IPS-NIHi11 (cell line): ENCODE data around the gene AOAH.

Experiments
- DNase-seq: peaks from one replicate; pipeline ENCODE4 v3.0.0; 2012; ENCODE audit warnings: mixed read lengths, low spot score

Gene AOAH

DNA sequence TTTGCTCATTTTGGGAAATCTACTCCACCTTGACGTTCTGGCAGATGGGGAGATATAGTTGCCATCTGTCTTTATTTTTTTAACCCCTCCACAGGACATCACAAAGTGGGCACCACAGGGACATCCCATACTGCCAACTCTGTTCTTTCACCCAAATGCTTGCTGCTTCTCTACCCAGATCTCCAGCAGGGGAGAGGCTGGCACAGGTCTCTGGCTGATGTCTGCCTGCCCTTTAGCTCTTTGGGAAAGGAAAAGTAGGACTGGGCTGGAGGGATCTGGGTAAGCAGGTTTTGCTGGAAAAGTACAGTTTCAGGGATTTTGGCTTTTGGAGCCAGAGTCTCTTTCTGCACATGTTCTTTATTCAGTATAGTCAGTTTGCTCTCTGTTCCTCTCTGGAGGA lies 178.0 kb downstream of the AOAH start:
- no peak for DNase-seq

DNA sequence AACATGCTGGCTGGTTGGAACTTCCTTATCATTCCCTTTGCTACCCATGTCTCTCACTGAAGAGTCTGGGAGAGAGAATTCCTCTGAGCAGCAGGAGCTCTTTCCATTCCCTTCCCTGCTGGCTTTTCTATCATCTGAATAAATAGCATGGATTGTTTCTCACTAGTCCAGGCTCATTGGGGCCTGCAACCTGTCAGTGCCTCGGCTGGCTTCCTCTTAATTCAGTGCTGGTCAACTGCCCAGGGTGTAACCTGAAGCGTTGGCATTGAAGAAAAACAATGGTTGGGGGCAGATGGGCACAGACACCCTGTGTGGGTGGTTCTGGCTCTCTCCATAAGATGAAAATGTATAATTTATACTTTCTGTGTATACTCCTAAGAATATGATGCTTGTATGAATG lies 179.0 kb downstream of the AOAH start:
- DNase-seq, result no peak

DNA sequence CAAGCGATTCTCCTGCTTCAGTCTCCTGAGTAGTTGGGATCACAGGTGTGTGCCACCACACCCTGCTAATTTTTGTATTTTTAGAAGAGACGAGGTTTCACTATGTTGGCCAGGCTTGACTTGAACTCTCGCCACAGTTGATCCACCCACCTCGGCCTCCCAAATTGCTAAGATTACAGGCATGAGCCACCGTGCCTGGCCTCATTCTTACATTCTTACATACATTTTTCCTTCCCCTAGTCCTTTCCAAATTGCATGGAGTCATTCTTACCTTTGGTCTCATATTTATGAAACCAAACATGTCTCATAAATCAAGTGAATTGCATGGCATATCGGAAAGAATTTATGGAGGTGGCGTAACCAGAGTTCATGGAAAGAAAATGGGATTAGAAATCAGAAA lies 186.2 kb downstream of the AOAH start:
- no peak for DNase-seq

- no peak for DNase-seq
Observed at GRCh38 chr7:36535866-36536664, 188.2 kb downstream of the AOAH start.

GRCh38 chr7:36533717-36534116 lies 190.6 kb downstream of the AOAH start:
- DNase-seq, result no peak

GRCh38 chr7:36532981-36533499 lies 191.3 kb downstream of the AOAH start:
- DNase-seq, result no peak

- DNase-seq, result no peak
Observed at GRCh38 chr7:36531951-36532350, 192.3 kb downstream of the AOAH start.

DNA sequence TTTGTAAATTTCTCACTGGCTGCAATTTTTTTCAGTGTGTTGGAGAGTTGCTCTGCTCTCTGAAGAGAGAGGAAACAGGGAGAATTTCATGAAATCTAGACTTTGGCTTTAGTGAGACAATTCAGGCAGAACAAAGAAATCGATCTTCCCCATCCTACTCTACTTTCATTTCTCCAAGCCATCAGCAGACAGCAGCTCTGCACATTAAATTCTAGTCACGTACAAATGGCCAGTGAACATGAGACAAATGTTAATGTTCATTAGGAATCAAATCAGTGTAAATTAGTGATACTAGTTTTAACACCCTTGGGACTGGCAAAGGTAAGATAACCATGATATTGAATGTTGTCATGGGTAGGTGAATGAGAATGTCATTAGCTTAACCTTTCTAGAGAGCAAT lies 193.8 kb downstream of the AOAH start:
- no peak for DNase-seq

- DNase-seq, result no peak
Observed at GRCh38 chr7:36527549-36527913, 196.8 kb downstream of the AOAH start.

- DNase-seq, result no peak
Observed at GRCh38 chr7:36526863-36527548, 197.3 kb downstream of the AOAH start.

GRCh38 chr7:36523371-36524101 lies 200.8 kb downstream of the AOAH start:
- no peak for DNase-seq

GRCh38 chr7:36522453-36523007 lies 201.8 kb downstream of the AOAH start:
- no peak for DNase-seq

GRCh38 chr7:36521911-36522310 lies 202.4 kb downstream of the AOAH start:
- DNase-seq, result no peak

DNA sequence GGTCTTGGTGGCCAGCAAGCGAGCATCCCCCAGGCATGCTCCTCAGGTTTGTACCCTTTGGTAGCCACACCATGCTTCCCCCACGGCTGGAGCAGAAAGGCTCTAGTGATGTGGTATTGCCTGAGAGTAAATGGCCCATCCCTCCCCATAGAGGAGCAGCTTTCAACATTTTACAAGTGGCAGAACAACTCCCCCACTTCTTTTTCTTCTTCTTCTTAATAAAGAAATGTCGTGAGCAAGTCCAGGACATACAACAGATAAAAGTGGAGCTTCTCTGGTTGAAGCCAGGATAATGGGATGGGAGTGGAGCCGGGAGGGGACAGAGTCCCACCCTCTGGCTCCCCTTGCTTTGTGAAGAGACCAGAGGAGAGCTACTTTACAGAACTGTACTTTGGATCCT lies 203.2 kb downstream of the AOAH start:
- DNase-seq, result no peak

DNA sequence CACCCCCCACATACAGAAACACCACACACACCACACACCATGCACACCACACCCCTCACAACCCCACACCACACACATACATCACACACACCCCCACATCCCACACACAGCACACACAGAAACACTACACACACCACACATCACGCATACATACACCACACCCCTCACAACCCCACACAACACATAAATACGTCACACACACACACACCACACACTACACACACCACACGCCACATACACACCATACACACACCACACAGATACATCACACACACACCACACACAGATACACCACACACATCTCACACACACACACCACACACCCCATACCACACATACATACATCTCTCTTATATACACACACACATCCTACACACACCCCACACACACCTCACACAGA lies 208.4 kb downstream of the AOAH start:
- DNase-seq, result no peak

GRCh38 chr7:36514289-36515243 lies 209.7 kb downstream of the AOAH start:
- DNase-seq, result no peak

DNA sequence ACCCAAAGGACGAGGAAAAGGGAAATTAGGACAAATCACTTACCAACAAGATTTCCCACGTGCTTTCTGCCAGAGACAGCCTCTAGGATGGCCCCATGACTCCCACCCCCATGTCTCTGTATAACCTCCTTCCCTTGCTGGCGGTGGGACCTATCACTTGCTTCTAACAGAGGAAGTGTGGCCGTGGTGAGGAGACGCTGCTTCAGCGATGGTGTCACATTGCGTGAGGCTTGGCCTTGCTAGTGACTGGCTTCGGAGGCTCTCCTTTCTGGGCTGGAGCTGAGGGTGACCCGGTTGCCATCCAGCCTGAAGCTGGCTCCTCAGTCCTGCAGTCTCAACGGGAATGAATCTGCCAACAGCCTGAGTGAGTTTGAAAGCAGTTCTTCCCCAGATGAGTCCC lies 210.9 kb downstream of the AOAH start:
- DNase-seq, result no peak

DNA sequence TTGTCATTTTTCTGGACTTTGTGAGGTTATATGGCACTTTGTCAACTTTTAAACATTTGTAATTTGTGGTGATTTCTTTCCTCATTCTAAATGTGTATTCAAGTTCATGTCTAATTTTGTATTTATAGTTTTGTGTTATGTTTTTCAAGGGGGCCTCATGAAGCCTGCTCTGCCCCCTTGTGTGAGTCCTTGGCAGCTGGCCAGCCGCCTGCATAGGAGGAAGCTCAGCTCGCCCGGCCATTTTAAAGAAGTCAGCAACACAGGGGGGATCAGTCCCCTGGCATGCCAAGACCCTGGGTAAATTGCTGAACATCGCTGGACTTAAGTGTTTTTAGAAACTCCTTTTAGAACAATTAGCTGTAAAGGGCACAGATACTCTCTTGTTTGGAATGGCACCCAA lies 211.7 kb downstream of the AOAH start:
- no peak for DNase-seq

DNA sequence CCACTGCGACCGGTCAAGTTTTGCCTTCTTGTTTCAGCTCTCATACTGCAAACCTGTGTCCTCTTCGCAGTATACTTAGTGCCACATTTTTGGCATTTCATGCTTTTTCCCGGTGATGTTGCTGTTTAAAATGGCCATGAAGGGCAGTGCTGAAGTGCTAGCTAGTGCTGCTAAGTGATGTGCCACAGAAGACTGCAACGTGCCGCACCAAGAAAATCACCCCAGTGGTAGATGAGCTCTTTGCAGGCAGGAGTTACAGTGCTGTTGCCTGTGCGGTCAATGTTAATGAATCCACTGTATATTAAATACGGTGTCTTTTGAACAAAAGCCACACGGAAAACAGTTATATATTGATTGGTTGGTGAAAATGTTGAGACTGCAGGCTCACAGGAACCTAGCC lies 214.3 kb downstream of the AOAH start:
- DNase-seq, result no peak

GRCh38 chr7:36507475-36508440 lies 216.5 kb downstream of the AOAH start:
- no peak for DNase-seq
